Esophagus muscularis mucosa (tissue), 4 donors: ENCODE data around the gene DCAF6.

Source experiments
- EP300 ChIP-seq: sonication (generic); formaldehyde crosslinking; IDR thresholded peaks from one replicate; pipeline ENCODE4 v1.6.1; 2017; ENCODE audit warnings: antibody characterized with exemption
- POLR2A ChIP-seq: fragments of 450-650 bp; IDR thresholded peaks from one replicate; pipeline ENCODE4 v1.6.1; 2017; ENCODE audit warnings: antibody characterized with exemption, moderate library complexity, mild to moderate bottlenecking, low read depth
- TF ChIP-seq, protein P1 (sequence below), 3 experiments: fragments of 200-600 bp in 2 of 3; fragments of 450-650 bp in 1 of 3; sonication (generic) in 2 of 3; IDR thresholded peaks; one replicate each; pipeline ENCODE4 v1.5.1; 2017 to 2019; ENCODE audit warnings: antibody characterized with exemption in 3 of 3, mild to moderate bottlenecking in 2 of 3, moderate library complexity in 1 of 3

GRCh38 chr1:167999877-168000276 is 63.4 kb downstream of the DCAF6 start:
- TF ChIP-seq, protein P1, sequence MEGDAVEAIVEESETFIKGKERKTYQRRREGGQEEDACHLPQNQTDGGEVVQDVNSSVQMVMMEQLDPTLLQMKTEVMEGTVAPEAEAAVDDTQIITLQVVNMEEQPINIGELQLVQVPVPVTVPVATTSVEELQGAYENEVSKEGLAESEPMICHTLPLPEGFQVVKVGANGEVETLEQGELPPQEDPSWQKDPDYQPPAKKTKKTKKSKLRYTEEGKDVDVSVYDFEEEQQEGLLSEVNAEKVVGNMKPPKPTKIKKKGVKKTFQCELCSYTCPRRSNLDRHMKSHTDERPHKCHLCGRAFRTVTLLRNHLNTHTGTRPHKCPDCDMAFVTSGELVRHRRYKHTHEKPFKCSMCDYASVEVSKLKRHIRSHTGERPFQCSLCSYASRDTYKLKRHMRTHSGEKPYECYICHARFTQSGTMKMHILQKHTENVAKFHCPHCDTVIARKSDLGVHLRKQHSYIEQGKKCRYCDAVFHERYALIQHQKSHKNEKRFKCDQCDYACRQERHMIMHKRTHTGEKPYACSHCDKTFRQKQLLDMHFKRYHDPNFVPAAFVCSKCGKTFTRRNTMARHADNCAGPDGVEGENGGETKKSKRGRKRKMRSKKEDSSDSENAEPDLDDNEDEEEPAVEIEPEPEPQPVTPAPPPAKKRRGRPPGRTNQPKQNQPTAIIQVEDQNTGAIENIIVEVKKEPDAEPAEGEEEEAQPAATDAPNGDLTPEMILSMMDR (IDR thresholded peaks at IDR 0.05) = no peak
- TF ChIP-seq POLR2A (no peak), EP300 (no peak)
